OCI-LY3 (cell line): ENCODE results near the gene NR2F2.

Experiments used
- H2AFZ ChIP-seq: fragments of 200-600, 300-600 bp; shearing (Covaris generic); 2 replicates; pipeline ENCODE4 v1.6.0; 2014; ENCODE audit warnings: antibody characterized with exemption, low read depth, low read length
- H3K27ac ChIP-seq: fragments of 200-600, 300-600 bp; sonication (generic); 2 replicates; pipeline ENCODE4 v1.5.1; 2014; ENCODE audit warnings: mild to moderate bottlenecking, low read length, moderate library complexity, mixed read lengths
- H3K27me3 ChIP-seq: fragments of 200-600, 300-600 bp; sonication (generic); 2 replicates; pipeline ENCODE4 v1.6.1; 2014; ENCODE audit warnings: low read depth, low read length, mixed read lengths
- H3K36me3 ChIP-seq: fragments of 200-600, 300-600 bp; sonication (generic); replicated peaks from 2 replicates; pipeline ENCODE3; 2014; ENCODE audit warnings: low read depth, low read length, mixed read lengths
- H3K4me1 ChIP-seq: fragments of 300-600, 200-600 bp; sonication (generic); 2 replicates; pipeline ENCODE4 v1.6.1; 2014; ENCODE audit warnings: low read length, mixed read lengths
- H3K4me2 ChIP-seq: fragments of 200-600, 300-600 bp; sonication (generic); 2 replicates; pipeline ENCODE4 v1.6.1; 2014; ENCODE audit warnings: low read length, mixed read lengths
- H3K4me3 ChIP-seq: fragments of 300-600, 200-600 bp; sonication (generic); 2 replicates; pipeline ENCODE4 v1.5.1; 2014; ENCODE audit warnings: antibody characterized with exemption, mild to moderate bottlenecking, low read length, moderate library complexity
- H3K79me2 ChIP-seq: fragments of 300-600, 200-600 bp; shearing (Covaris generic); 2 replicates; pipeline ENCODE4 v1.6.1; 2014; ENCODE audit warnings: mild to moderate bottlenecking, low read length, mixed read lengths
- H3K9ac ChIP-seq: fragments of 300-600, 200-600 bp; shearing (Covaris generic); 2 replicates; pipeline ENCODE4 v1.6.0; 2014; ENCODE audit warnings: mild to moderate bottlenecking, low read length, moderate library complexity
- H3K9me3 ChIP-seq: fragments of 200-600, 300-600 bp; shearing (Covaris generic); 2 replicates; pipeline ENCODE4 v1.6.1; 2014; ENCODE audit warnings: low read length, mixed read lengths; ENCODE audit not compliant: insufficient read depth
- H4K20me1 ChIP-seq: fragments of 200-600, 300-600 bp; sonication (generic); 2 replicates; pipeline ENCODE4 v1.6.1; 2016; ENCODE audit warnings: low read length, mixed read lengths; ENCODE audit not compliant: insufficient read depth
- CTCF ChIP-seq: fragments of 200-600, 300-600 bp; sonication (generic); IDR thresholded peaks from 2 replicates; pipeline ENCODE4 v1.5.1; 2014; ENCODE audit warnings: antibody characterized with exemption, low read length, low read depth
- EZH2phosphoT487 ChIP-seq: fragments of 200-600 bp; shearing (Covaris generic); IDR thresholded peaks from 2 replicates; pipeline ENCODE4 v1.6.1; 2018; ENCODE audit warnings: antibody characterized with exemption, mixed run types, low read depth

NR2F2 gene

GRCh38 chr15:96330450-96331143 is at the start of gene NR2F2:
Gene NR2F2, plus strand, starts transcription at chr15:96330700. Its CDS starts 1,406 bp downstream, at chr15:96332106.
- TF ChIP-seq EZH2phosphoT487 = no peak
- TF ChIP-seq CTCF = no peak
- Histone ChIP-seq H3K36me3 (no peaks in the 10 kb centered on the region), H2AFZ (no peak within 1 kb of the TSS), H3K4me3 (no peak within 1 kb of the TSS), H3K27ac (no peak within 1 kb of the TSS), H3K9me3 (no peaks in the 10 kb centered on the region), H3K27me3 (peaks cover 22% of the 10 kb centered on the region; the same call in 1 of the 2 replicates), H3K4me1 (no peaks in the 10 kb centered on the region), H3K4me2 (no peak within 1 kb of the TSS), H4K20me1 (no peaks in the 10 kb centered on the region), H3K79me2 (no peaks in the 10 kb centered on the region), H3K9ac (no peak within 1 kb of the TSS)

- H3K9me3 ChIP-seq = 0 out of 2 replicates have a peak, but pooled peaks cover 9% of the 10 kb centered on the region
- no peak overlapping the region for H3K4me2 ChIP-seq
- no peak overlapping the region for H3K27ac ChIP-seq
- TF ChIP-seq CTCF = no peak
- H3K4me3 ChIP-seq = no peak overlapping the region
- no peaks in the 10 kb centered on the region for H3K4me1 ChIP-seq
- no peaks in the 10 kb centered on the region for H3K36me3 ChIP-seq
- no peaks in the 10 kb centered on the region for H3K79me2 ChIP-seq
- 0 out of 2 replicates have a peak, but pooled peaks cover 7% of the 10 kb centered on the region for H3K27me3 ChIP-seq
- no peak overlapping the region for H2AFZ ChIP-seq
- H3K9ac ChIP-seq = no peak overlapping the region
- no peaks in the 10 kb centered on the region for H4K20me1 ChIP-seq
Measured at GRCh38 chr15:96285305-96285704, 45.2 kb upstream of the NR2F2 start.

- Histone ChIP-seq H3K27ac (no peak overlapping the region), H3K36me3 (no peaks in the 10 kb centered on the region), H4K20me1 (no peaks in the 10 kb centered on the region), H2AFZ (no peak overlapping the region), H3K79me2 (no peaks in the 10 kb centered on the region), H3K9ac (no peak overlapping the region), H3K9me3 (0 out of 2 replicates have a peak, but pooled peaks cover 9% of the 10 kb centered on the region), H3K4me2 (no peak overlapping the region), H3K27me3 (0 out of 2 replicates have a peak, but pooled peaks cover 7% of the 10 kb centered on the region), H3K4me3 (no peak overlapping the region), H3K4me1 (no peaks in the 10 kb centered on the region)
- no peak for TF ChIP-seq EZH2phosphoT487
- TF ChIP-seq CTCF = no peak
Measured at GRCh38 chr15:96285729-96286254, 44.7 kb upstream of the NR2F2 start.

GRCh38 chr15:96290679-96291078 is 39.8 kb upstream of the NR2F2 start:
- Histone ChIP-seq H2AFZ (no peak overlapping the region), H3K79me2 (no peaks in the 10 kb centered on the region), H4K20me1 (no peaks in the 10 kb centered on the region), H3K27ac (no peak overlapping the region), H3K27me3 (peaks cover 12% of the 10 kb centered on the region; the same call in 1 of the 2 replicates), H3K36me3 (no peaks in the 10 kb centered on the region), H3K4me2 (no peak overlapping the region), H3K9me3 (no peaks in the 10 kb centered on the region), H3K4me3 (no peak overlapping the region), H3K9ac (no peak overlapping the region), H3K4me1 (no peaks in the 10 kb centered on the region)
- TF ChIP-seq CTCF (no peak), EZH2phosphoT487 (no peak)
